ENCODE results near the gene NDUFA11. TPM values are rescaled to one million over a fixed set of nuclear protein-coding genes. Genes with fewer than 3 reads are reported as not detected.

NDUFA11 gene
- total and polyA plus RNA-seq, 9 of the 15 experiments (the other 6 are each of a cell fraction or from before 2014, with no cell fraction given): 63.3 to 486 (median 274) TPM

DNA sequence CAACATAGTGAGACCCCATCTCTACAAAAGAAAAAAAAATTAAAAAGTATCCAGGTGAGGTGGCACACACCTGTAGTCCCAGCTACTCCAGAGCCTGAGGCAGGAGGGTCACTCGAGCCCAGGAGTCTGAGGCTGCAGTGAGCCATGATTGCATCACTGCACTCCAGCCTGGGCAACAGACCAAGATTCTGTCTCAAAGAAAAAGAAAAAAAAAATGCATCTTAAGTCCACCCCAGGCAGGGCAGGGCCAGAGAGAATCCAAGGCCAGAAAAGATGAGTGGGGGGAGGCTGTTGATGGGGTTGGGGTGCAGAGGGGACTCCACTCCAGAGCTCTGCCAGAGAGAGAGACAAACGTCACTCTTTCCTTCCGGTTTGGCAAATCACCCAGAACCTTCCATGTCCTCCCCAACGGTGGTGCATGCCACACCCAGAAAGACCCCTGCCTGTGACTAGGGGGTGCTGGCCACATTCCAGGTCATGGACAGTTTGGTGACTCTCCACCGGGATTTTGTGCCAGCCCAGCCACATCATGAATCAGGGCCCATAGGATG, 52.8 kb downstream of the NDUFA11 start (continued):
- TF ChIP-seq, protein P1, sequence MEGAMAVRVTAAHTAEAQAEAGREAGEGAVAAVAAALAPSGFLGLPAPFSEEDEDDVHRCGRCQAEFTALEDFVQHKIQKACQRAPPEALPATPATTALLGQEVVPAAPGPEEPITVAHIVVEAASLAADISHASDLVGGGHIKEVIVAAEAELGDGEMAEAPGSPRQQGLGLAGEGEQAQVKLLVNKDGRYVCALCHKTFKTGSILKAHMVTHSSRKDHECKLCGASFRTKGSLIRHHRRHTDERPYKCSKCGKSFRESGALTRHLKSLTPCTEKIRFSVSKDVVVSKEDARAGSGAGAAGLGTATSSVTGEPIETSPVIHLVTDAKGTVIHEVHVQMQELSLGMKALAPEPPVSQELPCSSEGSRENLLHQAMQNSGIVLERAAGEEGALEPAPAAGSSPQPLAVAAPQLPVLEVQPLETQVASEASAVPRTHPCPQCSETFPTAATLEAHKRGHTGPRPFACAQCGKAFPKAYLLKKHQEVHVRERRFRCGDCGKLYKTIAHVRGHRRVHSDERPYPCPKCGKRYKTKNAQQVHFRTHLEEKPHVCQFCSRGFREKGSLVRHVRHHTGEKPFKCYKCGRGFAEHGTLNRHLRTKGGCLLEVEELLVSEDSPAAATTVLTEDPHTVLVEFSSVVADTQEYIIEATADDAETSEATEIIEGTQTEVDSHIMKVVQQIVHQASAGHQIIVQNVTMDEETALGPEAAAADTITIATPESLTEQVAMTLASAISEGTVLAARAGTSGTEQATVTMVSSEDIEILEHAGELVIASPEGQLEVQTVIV (CRISPR knock-in tag; IDR thresholded peaks at IDR 0.05; ENCODE audit: borderline replicate concordance): no peak
- TF ChIP-seq, protein P2, sequence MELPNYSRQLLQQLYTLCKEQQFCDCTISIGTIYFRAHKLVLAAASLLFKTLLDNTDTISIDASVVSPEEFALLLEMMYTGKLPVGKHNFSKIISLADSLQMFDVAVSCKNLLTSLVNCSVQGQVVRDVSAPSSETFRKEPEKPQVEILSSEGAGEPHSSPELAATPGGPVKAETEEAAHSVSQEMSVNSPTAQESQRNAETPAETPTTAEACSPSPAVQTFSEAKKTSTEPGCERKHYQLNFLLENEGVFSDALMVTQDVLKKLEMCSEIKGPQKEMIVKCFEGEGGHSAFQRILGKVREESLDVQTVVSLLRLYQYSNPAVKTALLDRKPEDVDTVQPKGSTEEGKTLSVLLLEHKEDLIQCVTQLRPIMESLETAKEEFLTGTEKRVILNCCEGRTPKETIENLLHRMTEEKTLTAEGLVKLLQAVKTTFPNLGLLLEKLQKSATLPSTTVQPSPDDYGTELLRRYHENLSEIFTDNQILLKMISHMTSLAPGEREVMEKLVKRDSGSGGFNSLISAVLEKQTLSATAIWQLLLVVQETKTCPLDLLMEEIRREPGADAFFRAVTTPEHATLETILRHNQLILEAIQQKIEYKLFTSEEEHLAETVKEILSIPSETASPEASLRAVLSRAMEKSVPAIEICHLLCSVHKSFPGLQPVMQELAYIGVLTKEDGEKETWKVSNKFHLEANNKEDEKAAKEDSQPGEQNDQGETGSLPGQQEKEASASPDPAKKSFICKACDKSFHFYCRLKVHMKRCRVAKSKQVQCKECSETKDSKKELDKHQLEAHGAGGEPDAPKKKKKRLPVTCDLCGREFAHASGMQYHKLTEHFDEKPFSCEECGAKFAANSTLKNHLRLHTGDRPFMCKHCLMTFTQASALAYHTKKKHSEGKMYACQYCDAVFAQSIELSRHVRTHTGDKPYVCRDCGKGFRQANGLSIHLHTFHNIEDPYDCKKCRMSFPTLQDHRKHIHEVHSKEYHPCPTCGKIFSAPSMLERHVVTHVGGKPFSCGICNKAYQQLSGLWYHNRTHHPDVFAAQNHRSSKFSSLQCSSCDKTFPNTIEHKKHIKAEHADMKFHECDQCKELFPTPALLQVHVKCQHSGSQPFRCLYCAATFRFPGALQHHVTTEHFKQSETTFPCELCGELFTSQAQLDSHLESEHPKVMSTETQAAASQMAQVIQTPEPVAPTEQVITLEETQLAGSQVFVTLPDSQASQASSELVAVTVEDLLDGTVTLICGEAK (IDR thresholded peaks at IDR 0.05): no peak
- TF ChIP-seq, protein P2 (CRISPR knock-in tag; IDR thresholded peaks at IDR 0.05): no peak
- TF ChIP-seq SRSF7 (optimal IDR thresholded peaks at IDR 0.05; ENCODE audit: low read depth, low read length): no peak
- TF ChIP-seq ZNF445 (CRISPR knock-in tag; IDR thresholded peaks at IDR 0.05; ENCODE audit: low read depth): no peak
- TF ChIP-seq NR3C1 (CRISPR knock-in tag; IDR thresholded peaks at IDR 0.05): no peak
- TF ChIP-seq NFIX (CRISPR knock-in tag; IDR thresholded peaks at IDR 0.05; ENCODE audit: low read depth): no peak
- no peak for TF ChIP-seq ZFP36 (IDR thresholded peaks at IDR 0.05; ENCODE audit: low read depth, low read length, partially characterized antibody)
- no peak for TF ChIP-seq NFATC3 (IDR thresholded peaks at IDR 0.05)
- no peak for TF ChIP-seq BHLHE40 (IDR thresholded peaks at IDR 0.05; ENCODE audit: low read length)
- TF ChIP-seq NR2F6 (CRISPR knock-in tag; IDR thresholded peaks at IDR 0.05): no peak
- TF ChIP-seq POLR2G (IDR thresholded peaks at IDR 0.05; ENCODE audit: low read depth, low read length): no peak
- TF ChIP-seq GATAD2B (IDR thresholded peaks at IDR 0.05; ENCODE audit: borderline replicate concordance): no peak
- TF ChIP-seq GTF2A2 (tag; IDR thresholded peaks at IDR 0.05): no peak
- no peak for TF ChIP-seq SMARCE1 (IDR thresholded peaks at IDR 0.05)
- TF ChIP-seq ZC3H8 (IDR thresholded peaks at IDR 0.05): no peak
- peak; percentile 55; the same call in 1 of the 2 replicates for TF ChIP-seq ATF7 (IDR thresholded peaks at IDR 0.05)
- TF ChIP-seq ZNF184 (CRISPR knock-in tag; IDR thresholded peaks at IDR 0.05): no peak
- no peak for TF ChIP-seq EWSR1 (IDR thresholded peaks at IDR 0.05; ENCODE audit: borderline replicate concordance, low read depth, partially characterized antibody)
- TF ChIP-seq XRCC4 (IDR thresholded peaks at IDR 0.05; ENCODE audit: extremely low read depth, insufficient read depth, insufficient read length): no peak

All from K562 (cell line).